Esophagus muscularis mucosa (tissue), 4 donors: ENCODE data around the gene BLOC1S4. TPM values are rescaled to one million over a fixed set of nuclear protein-coding genes. Genes with fewer than 3 reads are reported as not detected.
"Not testable (repeated sequence)": the region's sequence is repeated elsewhere in the genome, so short reads cannot be mapped to it uniquely, and the experiment has no call there.

Experiments used
- DNase-seq: peaks from one replicate; pipeline ENCODE4 v3.0.0-alpha.2; 2017; ENCODE audit errors: extremely low spot score
- H3K27ac ChIP-seq, 4 donors: fragments of 200-600 bp; sonication (generic); replicated peaks in 1 of 4; 1 replicate in 3 of 4; 2 replicates in 1 of 4; pipeline ENCODE4 v1.5.1; 2016 to 2019; ENCODE audit warnings: mild to moderate bottlenecking in 1 of 4
- H3K27me3 ChIP-seq, 4 donors: fragments of 200-600 bp; sonication (generic); one replicate each; pipeline versions ENCODE4 v1.5.1 to v1.6.0; 2016 to 2019
- H3K36me3 ChIP-seq, 4 donors: fragments of 200-600 bp; sonication (generic); one replicate each; pipeline ENCODE4 v1.5.1; 2016 to 2019
- H3K4me1 ChIP-seq, 4 donors: fragments of 200-600 bp; sonication (generic); one replicate each; pipeline ENCODE4 v1.5.1; 2016 to 2019
- H3K4me3 ChIP-seq, 4 donors: fragments of 200-600 bp; sonication (generic); 1 replicate in 2 of 4; 2 replicates in 2 of 4; pipeline ENCODE4 v1.5.1; 2016 to 2019; ENCODE audit warnings: mild to moderate bottlenecking in 4 of 4, moderate library complexity in 1 of 4
- H3K9me3 ChIP-seq, 4 donors: fragments of 200-600 bp; sonication (generic); 1 replicate in 3 of 4; 2 replicates in 1 of 4; pipeline ENCODE4 v1.5.1; 2016 to 2019
- EP300 ChIP-seq: sonication (generic); formaldehyde crosslinking; IDR thresholded peaks from one replicate; pipeline ENCODE4 v1.6.1; 2017; ENCODE audit warnings: antibody characterized with exemption
- POLR2A ChIP-seq: fragments of 450-650 bp; IDR thresholded peaks from one replicate; pipeline ENCODE4 v1.6.1; 2017; ENCODE audit warnings: antibody characterized with exemption, moderate library complexity, mild to moderate bottlenecking, low read depth
- POLR2AphosphoS5 ChIP-seq, 2 donors: sonication (generic); formaldehyde crosslinking; IDR thresholded peaks; one replicate each; pipeline ENCODE4 v1.6.1; 2017; ENCODE audit warnings: antibody characterized with exemption in 2 of 2
- WGBS: methylation state at CpG from one replicate; pipeline ENCODE4 v1.1.5; 2018; 5-methylcytosine and 5-hydroxymethylcytosine counted together
- intact Hi-C: fragments of 100-400 bp; cut with DNase I; formaldehyde crosslinking; loops from one replicate; pipeline ENCODE4 v1.15.1; 2023
- total RNA-seq, 4 donors: library from RNA; depleted of rRNA; stranded (reverse); fragments of >200 nt; gene quantifications; one replicate each; pipeline versions ENCODE4 v1.1.0 to v1.2.1, GENCODE V29; 2016
- TF ChIP-seq, protein P1 (sequence below), 3 experiments: fragments of 200-600 bp in 2 of 3; fragments of 450-650 bp in 1 of 3; sonication (generic) in 2 of 3; IDR thresholded peaks; one replicate each; pipeline ENCODE4 v1.5.1; 2017 to 2019; ENCODE audit warnings: antibody characterized with exemption in 3 of 3, mild to moderate bottlenecking in 2 of 3, moderate library complexity in 1 of 3

BLOC1S4 gene, protein sequence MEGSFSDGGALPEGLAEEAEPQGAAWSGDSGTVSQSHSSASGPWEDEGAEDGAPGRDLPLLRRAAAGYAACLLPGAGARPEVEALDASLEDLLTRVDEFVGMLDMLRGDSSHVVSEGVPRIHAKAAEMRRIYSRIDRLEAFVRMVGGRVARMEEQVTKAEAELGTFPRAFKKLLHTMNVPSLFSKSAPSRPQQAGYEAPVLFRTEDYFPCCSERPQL
- 10 to 100 TPM; 15.8 to 21.9 (median 17.9) TPM for total RNA-seq

DNA sequence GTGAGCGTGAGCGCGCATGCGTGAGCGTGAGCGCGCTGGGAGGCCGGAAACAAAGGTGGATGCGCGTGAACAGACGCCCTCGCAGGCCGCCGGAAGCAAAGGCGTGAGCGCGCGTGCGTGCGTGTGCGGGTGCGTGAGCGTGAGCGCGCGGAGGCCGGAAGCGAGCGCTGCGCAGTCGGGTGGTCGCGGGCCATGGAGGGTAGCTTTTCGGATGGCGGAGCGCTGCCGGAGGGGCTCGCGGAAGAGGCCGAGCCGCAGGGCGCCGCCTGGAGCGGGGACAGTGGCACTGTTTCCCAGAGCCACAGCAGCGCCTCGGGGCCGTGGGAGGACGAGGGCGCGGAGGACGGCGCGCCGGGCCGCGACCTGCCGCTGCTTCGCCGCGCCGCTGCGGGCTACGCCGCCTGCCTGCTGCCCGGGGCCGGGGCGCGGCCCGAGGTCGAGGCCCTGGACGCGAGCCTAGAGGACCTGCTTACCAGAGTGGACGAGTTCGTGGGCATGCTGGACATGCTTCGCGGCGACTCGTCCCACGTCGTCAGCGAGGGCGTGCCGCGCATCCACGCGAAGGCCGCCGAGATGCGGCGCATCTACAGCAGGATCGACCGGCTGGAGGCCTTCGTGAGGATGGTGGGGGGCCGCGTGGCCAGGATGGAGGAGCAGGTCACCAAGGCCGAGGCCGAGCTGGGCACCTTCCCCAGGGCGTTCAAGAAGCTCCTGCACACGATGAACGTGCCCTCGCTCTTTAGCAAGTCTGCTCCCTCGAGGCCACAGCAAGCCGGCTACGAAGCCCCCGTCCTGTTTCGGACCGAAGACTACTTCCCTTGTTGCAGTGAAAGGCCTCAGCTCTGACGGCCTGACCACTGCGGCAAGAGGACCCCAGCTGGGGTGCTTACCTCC lies at the start of gene BLOC1S4:
Gene BLOC1S4, plus strand, starts transcription at position 157 of the 894 bp plus-strand sequence. Its CDS starts 36 bp downstream, at position 193.
- no peaks in the 10 kb centered on the region for H3K9me3 ChIP-seq
- intact Hi-C loops = loop anchor here (2.0 to 10.0 kb wide), 4 partner anchors 67 to 356 kb away; partner anchors contain the start of genes KIAA0232 and TADA2B
- under 1% methylated on average over 34 of the region's 109 CpGs for WGBS
- H3K4me1 ChIP-seq = peaks cover 26 to 39% (median 34%) of the 10 kb centered on the region in 4 donors
- DNase-seq = peak; percentile 95
- TF ChIP-seq POLR2AphosphoS5 (IDR thresholded peaks at IDR 0.05) = peak; percentile 96 to 98
- peak; percentile 84 for TF ChIP-seq POLR2A
- TF ChIP-seq, protein P1, sequence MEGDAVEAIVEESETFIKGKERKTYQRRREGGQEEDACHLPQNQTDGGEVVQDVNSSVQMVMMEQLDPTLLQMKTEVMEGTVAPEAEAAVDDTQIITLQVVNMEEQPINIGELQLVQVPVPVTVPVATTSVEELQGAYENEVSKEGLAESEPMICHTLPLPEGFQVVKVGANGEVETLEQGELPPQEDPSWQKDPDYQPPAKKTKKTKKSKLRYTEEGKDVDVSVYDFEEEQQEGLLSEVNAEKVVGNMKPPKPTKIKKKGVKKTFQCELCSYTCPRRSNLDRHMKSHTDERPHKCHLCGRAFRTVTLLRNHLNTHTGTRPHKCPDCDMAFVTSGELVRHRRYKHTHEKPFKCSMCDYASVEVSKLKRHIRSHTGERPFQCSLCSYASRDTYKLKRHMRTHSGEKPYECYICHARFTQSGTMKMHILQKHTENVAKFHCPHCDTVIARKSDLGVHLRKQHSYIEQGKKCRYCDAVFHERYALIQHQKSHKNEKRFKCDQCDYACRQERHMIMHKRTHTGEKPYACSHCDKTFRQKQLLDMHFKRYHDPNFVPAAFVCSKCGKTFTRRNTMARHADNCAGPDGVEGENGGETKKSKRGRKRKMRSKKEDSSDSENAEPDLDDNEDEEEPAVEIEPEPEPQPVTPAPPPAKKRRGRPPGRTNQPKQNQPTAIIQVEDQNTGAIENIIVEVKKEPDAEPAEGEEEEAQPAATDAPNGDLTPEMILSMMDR (IDR thresholded peaks at IDR 0.05) = peak in 2 of 3 experiments; percentile 14 to 19
- no peak for TF ChIP-seq EP300
- H3K4me3 ChIP-seq = peak within 1 kb of the TSS; percentile 70 to 97 (median 86)
- no peaks in the 10 kb centered on the region for H3K27me3 ChIP-seq
- H3K36me3 ChIP-seq = no peaks in the 10 kb centered on the region
- H3K27ac ChIP-seq = peak within 1 kb of the TSS; percentile 89 to 97 (median 96)

DNA sequence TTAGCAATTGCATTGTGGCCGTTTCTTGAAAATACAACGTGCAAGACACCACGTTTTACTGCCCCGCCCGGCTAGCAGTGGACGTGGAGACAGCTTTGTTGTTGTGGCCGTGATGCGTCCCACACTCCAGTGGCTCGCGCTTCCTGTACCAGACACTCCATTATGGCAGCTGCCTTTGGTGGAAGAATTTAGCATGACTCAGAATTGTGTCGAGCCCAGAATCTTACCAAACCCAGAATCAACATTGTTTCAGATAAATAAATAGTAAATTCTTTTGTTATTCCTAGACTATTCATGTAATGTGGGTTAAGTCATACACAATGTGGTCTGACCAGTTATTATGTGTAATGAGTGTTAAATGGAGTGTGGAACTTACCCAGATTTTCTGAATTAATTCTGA lies 47.6 kb upstream of the BLOC1S4 start:
- Histone ChIP-seq H3K4me3 (no peak overlapping the region), H3K4me1 (peaks cover 10 to 29% (median 26%) of the 10 kb centered on the region in 4 donors), H3K27me3 (peaks cover 0 to 21% (median 0%) of the 10 kb centered on the region in 4 donors), H3K9me3 (no peaks in the 10 kb centered on the region), H3K36me3 (peaks cover 0 to 20% (median 1%) of the 10 kb centered on the region in 4 donors), H3K27ac (no peak overlapping the region)
- no peak for TF ChIP-seq POLR2A
- TF ChIP-seq, protein P1 (IDR thresholded peaks at IDR 0.05) = no peak
- TF ChIP-seq EP300 = no peak
- no peak for TF ChIP-seq POLR2AphosphoS5 (IDR thresholded peaks at IDR 0.05)
- 88% methylated on average over 8 of the region's 11 CpGs for WGBS
- no peak for DNase-seq
- intact Hi-C loops = no loop called here

DNA sequence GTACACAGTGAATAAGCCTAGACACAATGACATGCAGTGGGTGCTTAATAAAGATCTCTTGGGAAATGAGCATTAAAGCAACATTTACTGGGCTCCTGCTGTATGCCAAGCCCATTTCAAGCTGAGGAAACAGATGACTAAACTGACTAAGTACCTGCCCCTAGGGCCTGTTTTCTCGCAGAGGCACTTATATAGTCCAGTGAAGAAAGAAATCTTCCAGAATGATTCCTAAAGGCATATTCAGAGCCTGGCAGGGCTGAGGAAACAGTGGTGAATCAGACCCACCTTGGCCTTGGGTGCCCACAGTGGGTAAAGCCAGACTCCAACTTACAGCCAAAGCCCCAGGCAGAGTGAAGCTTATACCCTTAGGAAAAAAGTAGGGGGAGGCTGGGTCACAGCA lies 44.3 kb upstream of the BLOC1S4 start:
- H3K4me3 ChIP-seq = no peak overlapping the region
- intact Hi-C loops = no loop called here
- H3K27me3 ChIP-seq = no peaks in the 10 kb centered on the region
- TF ChIP-seq EP300 = no peak
- TF ChIP-seq, protein P1 (IDR thresholded peaks at IDR 0.05) = no peak
- H3K36me3 ChIP-seq = peaks cover 0 to 25% (median 3%) of the 10 kb centered on the region in 4 donors
- no peaks in the 10 kb centered on the region for H3K9me3 ChIP-seq
- H3K4me1 ChIP-seq = peaks cover 19 to 36% (median 35%) of the 10 kb centered on the region in 4 donors
- WGBS = 100% methylated on average over 1 of the region's 1 CpG
- no peak for DNase-seq
- H3K27ac ChIP-seq = no peak overlapping the region

DNA sequence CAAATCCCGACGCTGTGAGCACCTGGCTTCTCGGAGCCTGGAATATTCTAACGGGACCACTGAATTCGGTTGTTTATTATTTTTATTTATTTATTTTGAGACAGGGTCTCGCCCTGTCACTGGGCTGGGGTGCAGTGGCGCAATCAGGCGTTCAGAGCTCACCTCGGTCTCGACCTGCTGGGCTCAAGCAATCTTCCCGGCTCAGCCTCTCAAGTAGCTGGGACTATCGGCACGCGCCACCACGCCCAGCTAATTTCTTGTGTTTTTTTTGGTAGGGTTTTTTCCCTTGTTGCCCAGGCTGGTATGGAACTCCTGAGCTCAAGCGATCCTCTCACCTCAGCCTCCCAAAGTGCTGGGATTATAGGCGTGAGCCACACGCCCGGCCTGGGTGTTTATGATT lies 43.8 kb upstream of the BLOC1S4 start:
- Histone ChIP-seq H3K27me3 (no peaks in the 10 kb centered on the region), H3K4me3 (no peak overlapping the region), H3K36me3 (peaks cover 0 to 25% (median 3%) of the 10 kb centered on the region in 4 donors), H3K27ac (no peak overlapping the region), H3K9me3 (no peaks in the 10 kb centered on the region), H3K4me1 (peaks cover 24 to 41% (median 39%) of the 10 kb centered on the region in 4 donors)
- 96% methylated on average over 19 of the region's 19 CpGs for WGBS
- DNase-seq = no peak
- intact Hi-C loops = no loop called here
- TF ChIP-seq POLR2AphosphoS5 (IDR thresholded peaks at IDR 0.05) = no peak
- no peak for TF ChIP-seq POLR2A
- TF ChIP-seq, protein P1 (IDR thresholded peaks at IDR 0.05) = no peak

DNA sequence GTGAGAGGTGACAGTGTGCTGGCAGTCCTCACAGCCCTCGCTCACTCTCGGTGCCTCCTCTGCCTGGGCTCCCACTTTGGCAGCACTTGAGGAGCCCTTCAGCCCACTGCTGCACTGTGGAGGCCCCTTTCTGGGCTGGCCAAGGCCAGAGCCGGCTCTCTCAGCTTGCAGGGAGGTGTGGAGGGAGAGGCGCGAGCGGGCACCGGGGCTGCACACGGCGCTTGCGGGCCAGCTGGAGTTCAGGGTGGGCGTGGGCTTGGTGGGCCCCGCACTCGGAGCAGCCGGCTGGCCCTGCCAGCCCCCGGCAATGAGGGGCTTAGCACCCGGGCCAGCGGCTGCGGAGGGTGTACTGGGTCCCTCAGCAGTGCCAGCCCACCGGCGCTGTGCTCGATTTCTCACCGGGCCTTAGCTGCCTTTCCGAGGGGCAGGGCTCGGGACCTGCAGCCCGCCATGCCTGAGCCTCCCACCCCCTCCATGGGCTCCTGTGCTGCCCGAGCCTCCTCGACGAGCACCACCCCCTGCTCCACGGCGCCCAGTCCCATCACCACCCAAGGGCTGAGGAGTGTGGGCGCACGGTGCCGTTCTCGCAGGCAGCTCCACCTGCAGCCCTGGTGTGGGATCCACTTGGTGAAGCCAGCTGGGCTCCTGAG lies 43.3 kb upstream of the BLOC1S4 start:
- H3K4me3 ChIP-seq = peak overlapping the region; percentile 81 to 96 (median 82)
- DNase-seq, H3K9me3 ChIP-seq, intact Hi-C loops, H3K27me3 ChIP-seq: not testable (repeated sequence)
- 96% methylated on average over 13 of the region's 34 CpGs for WGBS
- peaks cover 27 to 46% (median 45%) of the 10 kb centered on the region in 4 donors for H3K4me1 ChIP-seq
- H3K27ac ChIP-seq = peak overlapping the region in 1 of 4 donors; percentile 93
- H3K36me3 ChIP-seq = peaks cover 0 to 25% (median 3%) of the 10 kb centered on the region in 4 donors
